Colon (tissue), 2 donors: ENCODE data around the gene GPR55.

Experiments
- FAIRE-seq: peaks from 2 replicates; lab custom pipeline; 2012; peaks lifted over from hg19 to GRCh38; lab: Jason Lieb, UNC
- donor health status: control.
- donor health status: control.

The GPR55 gene

GRCh38 chr2:230934231-230935129 is 9.4 kb upstream of the GPR55 start:
- FAIRE-seq, result no peak

GRCh38 chr2:230933521-230934180 is 8.6 kb upstream of the GPR55 start:
- FAIRE-seq, result no peak

DNA sequence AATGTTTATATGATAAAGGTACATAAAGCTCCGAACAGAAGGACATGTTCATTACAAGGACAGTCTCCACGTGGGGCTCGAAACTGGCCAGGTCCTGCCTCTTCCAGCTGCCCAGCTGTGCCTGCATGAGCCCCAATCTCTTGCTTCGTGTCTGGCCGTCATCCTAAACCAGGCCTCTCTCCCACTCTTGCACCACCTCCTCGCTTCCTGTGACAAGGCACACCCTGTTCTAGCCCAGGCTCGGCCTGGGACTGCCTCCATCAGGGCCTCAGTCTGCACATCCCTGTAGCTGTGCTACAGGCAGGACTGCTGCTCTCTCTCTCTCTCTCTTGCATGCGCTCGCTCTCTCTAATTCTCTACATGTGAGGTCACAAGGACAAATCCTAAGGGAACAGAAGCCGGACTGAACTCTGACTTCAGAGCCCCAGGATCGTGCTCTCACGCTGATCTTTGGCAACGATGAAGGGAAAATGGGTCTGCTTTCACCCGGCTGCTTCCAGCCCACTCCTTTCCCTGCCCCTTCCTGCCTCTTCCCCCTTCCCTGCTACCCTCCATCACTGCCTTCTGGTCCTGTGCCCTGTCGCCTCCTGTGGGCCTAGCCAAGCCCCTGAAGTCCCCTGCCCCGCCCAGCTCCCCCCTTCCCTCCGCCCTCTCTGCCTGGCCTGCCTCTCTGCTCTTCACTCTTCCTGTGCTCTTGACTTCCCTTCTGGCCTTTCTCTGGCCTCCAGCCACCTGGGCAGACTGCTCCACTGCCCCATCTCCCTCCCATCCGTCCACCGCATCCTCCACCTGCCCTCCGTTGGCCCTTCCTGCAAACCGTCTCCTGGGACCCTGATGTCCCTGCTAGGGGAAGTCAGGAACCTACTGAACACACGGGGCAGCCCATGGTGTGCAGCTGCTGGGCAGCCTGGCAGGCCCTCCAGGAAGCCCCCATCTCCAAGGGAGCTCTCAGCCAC is 7.8 kb upstream of the GPR55 start:
- no peak for FAIRE-seq

DNA sequence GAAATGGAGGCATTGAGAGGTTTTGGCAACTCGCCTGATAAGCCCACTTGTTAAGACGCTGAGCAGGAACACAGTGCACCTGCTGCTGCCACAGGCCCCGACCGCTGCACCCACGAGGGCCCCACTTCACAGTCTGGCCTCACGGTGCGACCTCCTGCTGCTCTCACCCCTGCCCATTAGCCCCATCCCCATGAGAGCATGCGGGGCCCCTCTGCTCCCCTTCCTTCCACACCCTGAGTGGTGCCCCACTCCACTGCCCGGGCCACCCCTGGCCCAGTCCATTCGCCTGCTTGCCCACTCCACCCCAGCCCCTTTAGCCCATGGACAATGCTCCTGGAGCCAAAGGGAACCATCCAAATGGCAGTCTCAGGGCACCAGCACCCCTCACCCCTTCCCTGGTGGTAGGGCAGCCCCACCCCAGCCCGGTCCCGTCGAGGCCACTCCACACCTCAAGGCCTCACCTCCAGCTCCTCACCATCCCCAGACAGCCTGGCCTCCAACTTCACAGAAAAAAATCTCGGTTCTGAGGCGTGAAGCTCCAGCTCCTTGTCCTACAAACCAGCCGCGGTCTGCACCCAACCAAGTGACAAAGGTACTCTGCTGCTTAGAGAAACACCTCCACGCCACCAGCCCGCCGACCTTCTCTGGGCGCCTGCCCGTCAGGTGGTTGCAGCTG is 6.7 kb upstream of the GPR55 start:
- FAIRE-seq, result no peak

DNA sequence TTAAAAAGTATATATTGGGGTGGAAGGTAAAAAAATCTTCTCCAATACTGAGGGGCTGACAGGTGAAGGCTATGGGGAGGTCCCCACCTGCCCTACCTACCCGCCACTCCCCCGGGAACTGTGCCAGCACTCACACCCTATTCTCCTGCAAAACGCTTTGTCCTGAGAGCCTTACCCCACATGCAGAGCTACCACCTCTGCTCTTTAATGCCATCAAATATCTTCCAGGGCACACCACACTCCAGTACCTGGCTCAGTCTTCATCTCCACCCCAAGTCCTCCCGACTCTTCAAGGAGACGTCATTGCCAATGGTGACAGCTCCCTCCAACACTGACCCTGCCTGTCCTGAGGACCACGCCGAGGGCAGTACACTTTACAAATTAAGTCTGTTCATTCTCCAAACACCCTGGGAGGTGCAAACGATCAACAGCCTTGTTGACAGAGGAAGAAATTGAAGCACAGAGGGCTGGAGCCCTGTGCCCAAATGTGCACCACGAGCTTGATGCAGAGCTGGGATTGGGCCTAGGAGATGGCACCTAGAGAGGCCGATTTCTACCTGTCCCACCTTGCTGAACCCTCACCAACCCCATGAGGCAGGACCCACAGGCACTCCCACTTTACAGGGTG is 6.0 kb upstream of the GPR55 start:
- FAIRE-seq, result no peak

DNA sequence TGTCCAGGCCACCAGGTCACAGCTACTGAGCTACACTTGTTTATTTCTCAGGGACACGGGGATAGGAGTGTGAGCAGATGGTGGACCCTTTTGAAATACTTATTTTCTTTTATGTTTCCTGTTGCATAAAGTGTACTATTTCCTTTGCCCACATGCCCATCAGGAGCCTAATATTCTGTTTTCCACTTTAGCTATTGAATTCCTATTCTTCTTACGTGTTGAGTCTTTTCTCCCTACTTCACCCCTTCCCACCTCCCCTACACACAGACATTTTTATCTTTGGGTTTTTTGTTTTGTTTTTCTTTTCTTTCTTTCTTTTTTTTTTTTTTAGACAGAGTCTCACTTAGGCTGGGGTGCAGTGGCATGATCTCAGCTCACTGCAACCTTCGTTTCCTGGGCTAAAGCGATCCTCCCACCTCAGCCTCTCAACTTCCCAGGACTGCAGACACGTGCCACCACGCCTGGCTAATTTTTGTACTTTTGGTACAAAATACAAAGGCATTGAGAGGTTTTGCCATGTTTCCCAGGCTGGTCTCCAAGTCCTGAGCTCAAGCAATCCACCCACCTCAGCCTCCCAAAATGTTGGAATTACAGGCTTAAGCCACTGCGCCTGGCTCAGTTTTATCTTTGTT is 5.2 kb upstream of the GPR55 start:
- FAIRE-seq, result no peak

GRCh38 chr2:230929381-230930148 is 4.5 kb upstream of the GPR55 start:
- FAIRE-seq, result no peak

- FAIRE-seq, result no peak
These were observed 3.8 kb upstream of the GPR55 start for GRCh38 chr2:230928701-230929380.

GRCh38 chr2:230927711-230928341 is 2.8 kb upstream of the GPR55 start:
- no peak for FAIRE-seq

- no peak for FAIRE-seq
These were observed 1.1 kb upstream of the GPR55 start for GRCh38 chr2:230925879-230926765.

DNA sequence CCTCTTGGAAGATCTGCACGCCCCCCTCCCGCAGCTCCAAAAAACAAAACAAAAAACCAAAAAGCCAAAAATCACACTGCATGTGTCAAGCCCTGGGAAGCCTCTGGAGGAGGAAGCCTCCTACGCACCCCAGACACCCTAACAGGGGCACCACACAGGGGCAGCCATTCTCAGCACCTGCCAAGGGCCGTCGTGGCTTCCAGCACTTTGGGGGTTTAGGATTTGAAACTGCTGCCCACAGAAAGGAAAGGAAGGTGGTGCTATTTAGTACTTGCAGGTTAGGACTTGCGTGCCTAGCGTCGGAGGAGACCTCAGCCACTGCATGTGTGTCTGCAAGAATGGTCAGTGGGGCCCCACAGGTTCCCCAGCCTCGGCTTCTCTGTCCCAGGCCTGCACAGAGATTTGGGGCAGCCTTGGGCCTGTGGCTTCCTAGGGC is 419 bp upstream of the GPR55 start:
- no peak for FAIRE-seq

DNA sequence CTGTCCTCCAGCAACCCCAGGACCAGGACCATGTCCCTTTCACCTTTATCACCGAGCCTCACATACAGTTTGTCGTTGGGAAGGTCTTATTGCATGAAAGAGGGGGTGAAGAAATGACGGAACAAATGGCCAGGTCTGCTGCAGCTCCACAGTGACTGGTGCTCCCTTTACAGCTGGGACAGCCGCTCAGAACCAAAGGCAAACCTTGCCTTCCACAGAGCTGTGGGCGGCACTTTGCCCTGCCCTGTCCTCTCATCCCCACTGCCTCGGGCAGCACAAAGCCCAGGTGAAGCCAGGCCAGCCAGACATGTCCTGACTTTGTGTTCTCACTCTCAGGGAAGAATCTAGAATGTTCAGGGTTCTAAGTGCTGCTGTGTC is 961 bp downstream of the GPR55 start:
- FAIRE-seq, result no peak

GRCh38 chr2:230922951-230923717 is 1.9 kb downstream of the GPR55 start:
- FAIRE-seq, result no peak

DNA sequence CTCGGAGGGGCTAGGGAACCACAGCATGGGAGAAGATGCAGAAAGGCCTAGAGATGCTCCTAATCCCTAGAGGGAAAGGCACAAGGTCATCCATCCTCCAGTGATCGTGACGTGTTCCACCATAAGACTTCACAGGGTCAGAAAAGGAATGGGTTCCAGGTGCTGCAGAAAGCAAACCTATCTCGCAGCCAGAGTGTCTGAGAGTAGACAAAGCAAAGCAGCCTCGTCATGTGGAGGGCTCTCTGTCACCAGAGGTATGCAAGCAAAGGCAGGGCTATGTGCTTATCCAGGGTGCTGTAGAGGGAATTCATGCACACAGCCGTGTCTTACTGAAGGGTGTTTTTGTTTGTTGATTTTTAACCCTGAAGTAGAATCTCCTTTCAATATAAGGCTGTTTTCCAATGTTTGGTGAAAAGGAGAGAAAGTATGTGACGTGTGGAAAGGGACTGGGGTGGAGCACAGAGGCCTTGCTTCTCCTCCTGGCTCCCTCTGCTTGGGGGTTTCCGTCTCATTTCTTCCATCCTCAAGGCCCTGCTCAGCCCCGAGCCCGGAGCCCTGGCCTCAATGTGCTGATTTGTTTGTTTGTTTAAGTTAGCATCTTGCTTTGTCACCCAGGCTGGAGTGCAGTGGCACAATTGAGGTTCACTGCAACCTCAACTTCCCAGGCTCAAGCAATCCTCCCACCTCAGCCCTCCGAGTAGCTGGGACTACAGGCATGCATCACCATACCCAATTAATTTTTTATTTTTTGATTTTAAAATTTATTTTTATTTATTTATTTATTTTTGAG is 3.0 kb downstream of the GPR55 start:
- FAIRE-seq, result no peak

DNA sequence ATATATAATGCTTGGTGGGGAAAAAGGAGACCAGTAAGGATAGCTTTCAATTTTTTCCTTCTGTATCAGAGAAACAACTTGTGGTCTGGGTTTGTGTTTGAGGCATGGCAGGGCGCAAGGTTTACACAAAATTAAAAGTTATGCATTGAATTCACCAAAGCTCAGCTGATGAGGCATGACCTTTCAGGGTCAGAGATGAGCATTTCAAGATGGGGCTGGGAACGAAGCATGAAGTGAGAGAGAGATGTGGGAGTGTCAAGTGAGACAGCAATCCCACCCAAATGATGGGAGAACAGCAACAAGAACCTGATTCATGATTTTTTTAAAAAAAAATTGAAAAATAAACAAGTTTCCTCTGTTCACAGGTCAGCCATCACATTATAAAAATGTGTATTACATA is 4.9 kb downstream of the GPR55 start:
- no peak for FAIRE-seq

DNA sequence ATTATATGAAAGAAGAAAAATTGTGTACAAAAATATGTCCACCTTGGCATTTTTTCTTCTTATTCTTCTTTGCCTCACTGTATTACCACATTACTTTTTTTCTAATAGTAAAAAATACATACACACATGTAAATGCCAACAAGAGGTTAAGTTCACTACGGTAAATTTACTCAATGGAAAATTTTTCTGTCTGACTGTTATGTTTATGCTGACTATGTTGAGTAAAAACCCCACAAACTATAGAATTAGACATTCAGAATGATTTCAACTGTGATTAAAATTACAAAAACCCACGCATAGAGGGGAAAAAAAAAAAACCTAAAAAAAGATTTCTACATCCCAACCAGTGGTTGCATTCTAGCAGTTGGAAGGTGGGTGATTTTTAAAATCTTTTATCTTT is 5.4 kb downstream of the GPR55 start:
- no peak for FAIRE-seq
